ENCODE results near the gene KANSL2. TPM values are rescaled to one million over a fixed set of nuclear protein-coding genes. Genes with fewer than 3 reads are reported as not detected.

Gene KANSL2
- total RNA-seq, 1 experiment from 2014 or later = 41.6 TPM

- H3K4me3 ChIP-seq (replicated peaks in 1 of 2; ENCODE audit: low read depth in 1 of 2, low read length in 2 of 2) = no peak overlapping the region
- H2AFZ ChIP-seq (ENCODE audit: low read depth, low read length, poor library complexity, severe bottlenecking) = no peak overlapping the region
- CTCF ChIA-PET = no interaction called here
- no peaks in the 10 kb centered on the region for H3K9me2 ChIP-seq (ENCODE audit: insufficient read depth)
- no peak overlapping the region for H3K27ac ChIP-seq (ENCODE audit: low read depth, low read length)
- H3K79me2 ChIP-seq (ENCODE audit: insufficient read depth, low read length) = peaks cover 30% of the 10 kb centered on the region
- no peaks in the 10 kb centered on the region for H3K27me3 ChIP-seq (ENCODE audit: insufficient read depth, low read length)
- ATAC-seq (no peak), DNase-seq (ENCODE audit: low read depth, low spot score) (no peak)
- no peak overlapping the region for H3K9ac ChIP-seq (ENCODE audit: low read length)
- peaks cover 5 to 27% of the 10 kb centered on the region in 2 experiments; a peak in 3 of 4 replicates for H3K36me3 ChIP-seq (ENCODE audit: control insufficient read depth in 1 of 2, insufficient read depth in 2 of 2, low read length in 2 of 2)
- RAD21 ChIA-PET (ENCODE audit: low non-redundant PET in 1 of 2, low total read pairs in 2 of 2, uncharacterized antibody in 2 of 2, unreplicated experiment in 2 of 2) = interaction anchor here in 1 of 2 experiments (0.6 kb wide), 1 partner anchor 110 kb away, joined by 3 read pairs; no protein-coding TSS in a partner anchor
- peaks cover 0 to 6% of the 10 kb centered on the region in 2 experiments; a peak in 1 of 4 replicates for H3K4me1 ChIP-seq (ENCODE audit: control insufficient read depth in 1 of 2, insufficient read depth in 2 of 2, low read length in 2 of 2)
- intact Hi-C loops (cut with micrococcal nuclease) = no loop called here
- no peaks in the 10 kb centered on the region; the same call in 1 of the 2 replicates for H4K20me1 ChIP-seq (ENCODE audit: insufficient read depth)
- no peaks in the 10 kb centered on the region for H3K9me3 ChIP-seq (ENCODE audit: control insufficient read depth in 1 of 2, insufficient read depth in 1 of 2, low read depth in 1 of 2, low read length in 2 of 2)
- POLR2A ChIA-PET = no interaction called here
- TF ChIP-seq SRF (IDR thresholded peaks at IDR 0.05; ENCODE audit: low read depth) (no peak), ZBTB33 (IDR thresholded peaks at IDR 0.05; ENCODE audit: extremely low read depth, insufficient replicate concordance, low read length) (no peak), YY1 (IDR thresholded peaks at IDR 0.05; ENCODE audit: extremely low read depth, insufficient replicate concordance, low read depth, low read length) (no peak), POLR2A (IDR thresholded peaks at IDR 0.05; ENCODE audit: borderline replicate concordance, extremely low read depth, insufficient read depth, insufficient read length) (no peak), FOSL1 (IDR thresholded peaks at IDR 0.05; ENCODE audit: low read depth) (no peak), RAD21 (IDR thresholded peaks at IDR 0.05; ENCODE audit: low read depth) (no peak), ZFX (IDR thresholded peaks at IDR 0.05) (no peak), ZNF274 (IDR thresholded peaks at IDR 0.05; ENCODE audit: low read depth, low read length) (no peak), POLR2AphosphoS5 (IDR thresholded peaks at IDR 0.05; ENCODE audit: low read depth, low read length) (no peak), EGR1 (IDR thresholded peaks at IDR 0.05; ENCODE audit: low read depth) (no peak), JUND (IDR thresholded peaks at IDR 0.05) (no peak), TCF7L2 (IDR thresholded peaks at IDR 0.05; ENCODE audit: borderline replicate concordance, extremely low read depth, insufficient read depth, insufficient read length) (no peak), CEBPB (IDR thresholded peaks at IDR 0.05; ENCODE audit: low read depth) (no peak), ELF1 (IDR thresholded peaks at IDR 0.05; ENCODE audit: borderline replicate concordance, low read depth) (no peak), CTCF (IDR thresholded peaks at IDR 0.05 in 2 of 3, conservative IDR thresholded peaks at IDR 0.05 in 1 of 3; ENCODE audit: borderline replicate concordance in 1 of 3, insufficient read depth in 1 of 3, low read depth in 2 of 3, low read length in 2 of 3) (no peak), EZH2phosphoT487 (IDR thresholded peaks at IDR 0.05; ENCODE audit: borderline replicate concordance) (no peak), EZH2 (IDR thresholded peaks at IDR 0.05) (no peak)
- TF ChIP-seq, protein P1, sequence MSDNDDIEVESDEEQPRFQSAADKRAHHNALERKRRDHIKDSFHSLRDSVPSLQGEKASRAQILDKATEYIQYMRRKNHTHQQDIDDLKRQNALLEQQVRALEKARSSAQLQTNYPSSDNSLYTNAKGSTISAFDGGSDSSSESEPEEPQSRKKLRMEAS (IDR thresholded peaks at IDR 0.05) = no peak
- TF ChIP-seq, protein P2, sequence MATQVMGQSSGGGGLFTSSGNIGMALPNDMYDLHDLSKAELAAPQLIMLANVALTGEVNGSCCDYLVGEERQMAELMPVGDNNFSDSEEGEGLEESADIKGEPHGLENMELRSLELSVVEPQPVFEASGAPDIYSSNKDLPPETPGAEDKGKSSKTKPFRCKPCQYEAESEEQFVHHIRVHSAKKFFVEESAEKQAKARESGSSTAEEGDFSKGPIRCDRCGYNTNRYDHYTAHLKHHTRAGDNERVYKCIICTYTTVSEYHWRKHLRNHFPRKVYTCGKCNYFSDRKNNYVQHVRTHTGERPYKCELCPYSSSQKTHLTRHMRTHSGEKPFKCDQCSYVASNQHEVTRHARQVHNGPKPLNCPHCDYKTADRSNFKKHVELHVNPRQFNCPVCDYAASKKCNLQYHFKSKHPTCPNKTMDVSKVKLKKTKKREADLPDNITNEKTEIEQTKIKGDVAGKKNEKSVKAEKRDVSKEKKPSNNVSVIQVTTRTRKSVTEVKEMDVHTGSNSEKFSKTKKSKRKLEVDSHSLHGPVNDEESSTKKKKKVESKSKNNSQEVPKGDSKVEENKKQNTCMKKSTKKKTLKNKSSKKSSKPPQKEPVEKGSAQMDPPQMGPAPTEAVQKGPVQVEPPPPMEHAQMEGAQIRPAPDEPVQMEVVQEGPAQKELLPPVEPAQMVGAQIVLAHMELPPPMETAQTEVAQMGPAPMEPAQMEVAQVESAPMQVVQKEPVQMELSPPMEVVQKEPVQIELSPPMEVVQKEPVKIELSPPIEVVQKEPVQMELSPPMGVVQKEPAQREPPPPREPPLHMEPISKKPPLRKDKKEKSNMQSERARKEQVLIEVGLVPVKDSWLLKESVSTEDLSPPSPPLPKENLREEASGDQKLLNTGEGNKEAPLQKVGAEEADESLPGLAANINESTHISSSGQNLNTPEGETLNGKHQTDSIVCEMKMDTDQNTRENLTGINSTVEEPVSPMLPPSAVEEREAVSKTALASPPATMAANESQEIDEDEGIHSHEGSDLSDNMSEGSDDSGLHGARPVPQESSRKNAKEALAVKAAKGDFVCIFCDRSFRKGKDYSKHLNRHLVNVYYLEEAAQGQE (IDR thresholded peaks at IDR 0.05; ENCODE audit: low read depth) = no peak
- BruUV-seq (replicated peaks) = no TSS peak
- no peak overlapping the region for H3K4me2 ChIP-seq (ENCODE audit: low read length)
Measured at GRCh38 chr12:48686615-48687334, 4.7 kb upstream of the KANSL2 start.

Data from HCT116 (cell line).